Upper lobe of left lung (tissue), 6 donors: Measurements from ENCODE around the gene DRAXIN. TPM values are rescaled to one million over a fixed set of nuclear protein-coding genes. Genes with fewer than 3 reads are reported as not detected.

Experiments
- ATAC-seq, 2 donors: fragments of 200-7000 bp; cut with Tn5 transposase; one replicate each; pipeline ENCODE4 v1.9.1; 2022; ENCODE audit warnings: mild to moderate bottlenecking in 2 of 2, moderate library complexity in 2 of 2; ENCODE audit not compliant: low FRiP score in 2 of 2
- DNase-seq, 2 donors: peaks; one replicate each; pipeline ENCODE4 v3.0.0-alpha.2; 2019 to 2020
- H3K27ac ChIP-seq, 4 donors: fragments of 200-600 bp; sonication (generic); one replicate each; pipeline ENCODE4 v1.5.1; 2016 to 2019
- H3K27me3 ChIP-seq, 4 donors: fragments of 200-600 bp; sonication (generic); one replicate each; pipeline ENCODE4 v1.5.1; 2017 to 2019
- H3K36me3 ChIP-seq, 4 donors: fragments of 200-600 bp; sonication (generic); one replicate each; pipeline ENCODE4 v1.5.1; 2016 to 2019
- H3K4me1 ChIP-seq, 4 donors: fragments of 200-600 bp; sonication (generic); one replicate each; pipeline ENCODE4 v1.5.1; 2018 to 2019
- H3K4me3 ChIP-seq, 4 donors: fragments of 200-600 bp; sonication (generic); one replicate each; pipeline ENCODE4 v1.5.1; 2017 to 2019; ENCODE audit warnings: mild to moderate bottlenecking in 2 of 4, moderate library complexity in 1 of 4
- H3K9me3 ChIP-seq, 4 donors: fragments of 200-600 bp; sonication (generic); one replicate each; pipeline ENCODE4 v1.5.1; 2018 to 2019
- EP300 ChIP-seq, 4 donors: sonication (generic); formaldehyde crosslinking; IDR thresholded peaks; one replicate each; pipeline ENCODE4 v1.5.1; 2017; ENCODE audit warnings: antibody characterized with exemption in 4 of 4, control low read depth in 2 of 4
- POLR2A ChIP-seq, 4 donors: fragments of 450-650 bp; IDR thresholded peaks; one replicate each; pipeline ENCODE4 v1.5.1; 2016 to 2017; ENCODE audit warnings: antibody characterized with exemption in 4 of 4, mild to moderate bottlenecking in 2 of 4
- POLR2AphosphoS5 ChIP-seq, 2 donors: sonication (generic); formaldehyde crosslinking; IDR thresholded peaks; one replicate each; pipeline ENCODE4 v1.5.1; 2017; ENCODE audit warnings: antibody characterized with exemption in 2 of 2
- WGBS, 2 donors: methylation state at CpG; one replicate each; pipeline ENCODE4 v1.1.5; 2017 to 2018; 5-methylcytosine and 5-hydroxymethylcytosine counted together
- total RNA-seq, 6 donors: library from RNA; depleted of rRNA in 4 of 6; stranded (reverse); fragments of >200 nt in 4 of 6; gene quantifications; one replicate each; pipeline versions ENCODE4 v1.1.0 to v1.2.1, GENCODE V29; 2016 to 2021
- TF ChIP-seq, protein P1 (sequence below), 6 experiments: fragments of 450-650 bp in 4 of 6; fragments of 200-600 bp in 2 of 6; sonication (generic) in 2 of 6; IDR thresholded peaks; one replicate each; pipeline ENCODE4 v1.5.1; 2016 to 2019; ENCODE audit warnings: antibody characterized with exemption in 6 of 6
- donor health status: DM: no; HTN: no; CAD: no; lungs with moderate emphysema.
- donor health status: DM: no; HTN: yes; CAD: no; lungs with severe emphysema.

The DRAXIN gene
- total RNA-seq, 6 donors from 2014 or later: 0.11 to 0.17 TPM; not detected in 4

DNA sequence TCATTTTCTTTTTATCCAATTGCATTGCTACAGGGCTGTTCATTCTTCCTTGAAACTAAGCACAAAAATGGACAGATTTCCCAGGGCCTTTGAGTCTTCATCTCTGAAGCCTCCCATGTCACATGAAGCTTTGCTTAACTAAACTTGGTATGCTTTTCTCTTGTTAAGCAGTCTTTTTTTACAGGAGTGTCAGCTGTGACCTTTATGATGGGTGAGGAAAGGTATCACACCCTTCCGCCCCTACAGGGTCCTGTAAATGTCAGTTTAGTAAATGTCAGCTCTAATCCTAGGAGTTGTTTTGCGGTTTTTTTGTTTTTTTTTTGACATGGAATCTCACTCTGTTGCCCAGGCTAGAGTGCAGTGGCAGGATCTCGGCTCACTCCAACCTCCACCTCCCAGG lies 41.8 kb downstream of the DRAXIN start:
- H3K4me3 ChIP-seq: no peak overlapping the region
- H3K36me3 ChIP-seq: no peaks in the 10 kb centered on the region
- no peak for TF ChIP-seq POLR2AphosphoS5 (IDR thresholded peaks at IDR 0.05)
- TF ChIP-seq EP300 (IDR thresholded peaks at IDR 0.05): no peak
- TF ChIP-seq, protein P1, sequence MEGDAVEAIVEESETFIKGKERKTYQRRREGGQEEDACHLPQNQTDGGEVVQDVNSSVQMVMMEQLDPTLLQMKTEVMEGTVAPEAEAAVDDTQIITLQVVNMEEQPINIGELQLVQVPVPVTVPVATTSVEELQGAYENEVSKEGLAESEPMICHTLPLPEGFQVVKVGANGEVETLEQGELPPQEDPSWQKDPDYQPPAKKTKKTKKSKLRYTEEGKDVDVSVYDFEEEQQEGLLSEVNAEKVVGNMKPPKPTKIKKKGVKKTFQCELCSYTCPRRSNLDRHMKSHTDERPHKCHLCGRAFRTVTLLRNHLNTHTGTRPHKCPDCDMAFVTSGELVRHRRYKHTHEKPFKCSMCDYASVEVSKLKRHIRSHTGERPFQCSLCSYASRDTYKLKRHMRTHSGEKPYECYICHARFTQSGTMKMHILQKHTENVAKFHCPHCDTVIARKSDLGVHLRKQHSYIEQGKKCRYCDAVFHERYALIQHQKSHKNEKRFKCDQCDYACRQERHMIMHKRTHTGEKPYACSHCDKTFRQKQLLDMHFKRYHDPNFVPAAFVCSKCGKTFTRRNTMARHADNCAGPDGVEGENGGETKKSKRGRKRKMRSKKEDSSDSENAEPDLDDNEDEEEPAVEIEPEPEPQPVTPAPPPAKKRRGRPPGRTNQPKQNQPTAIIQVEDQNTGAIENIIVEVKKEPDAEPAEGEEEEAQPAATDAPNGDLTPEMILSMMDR (IDR thresholded peaks at IDR 0.05): no peak
- no peak for TF ChIP-seq POLR2A (IDR thresholded peaks at IDR 0.05)
- ATAC-seq (no peak), DNase-seq (no peak)
- H3K27ac ChIP-seq: peak overlapping the region in 2 of 4 donors; percentile 86 to 96
- H3K27me3 ChIP-seq: no peaks in the 10 kb centered on the region
- 89 to 93% methylated on average over 3 of the region's 3 CpGs for WGBS, 2 donors
- peaks cover 64 to 76% (median 66%) of the 10 kb centered on the region in 4 donors for H3K4me1 ChIP-seq
- no peaks in the 10 kb centered on the region for H3K9me3 ChIP-seq

- peak overlapping the region in 3 of 4 donors; percentile 88 to 94 (median 90) for H3K4me3 ChIP-seq
- no peaks in the 10 kb centered on the region for H3K27me3 ChIP-seq
- H3K36me3 ChIP-seq: peaks cover 0 to 5% (median 0%) of the 10 kb centered on the region in 4 donors
- no peak for DNase-seq
- ATAC-seq: no peak
- WGBS, 2 donors: 27 to 28% methylated on average over 3 to 4 of the region's 4 CpGs
- peaks cover 65 to 80% (median 69%) of the 10 kb centered on the region in 4 donors for H3K4me1 ChIP-seq
- H3K9me3 ChIP-seq: no peaks in the 10 kb centered on the region
- TF ChIP-seq POLR2AphosphoS5 (IDR thresholded peaks at IDR 0.05) (no peak), EP300 (IDR thresholded peaks at IDR 0.05) (no peak), POLR2A (IDR thresholded peaks at IDR 0.05) (no peak)
- TF ChIP-seq, protein P1 (IDR thresholded peaks at IDR 0.05): no peak
- H3K27ac ChIP-seq: peak overlapping the region; percentile 94 to 99 (median 97)
Observed at GRCh38 chr1:11735531-11735853, 44.0 kb downstream of the DRAXIN start.

- DNase-seq (peak; percentile 98), ATAC-seq (peak; percentile 91 to 92)
- TF ChIP-seq POLR2AphosphoS5 (IDR thresholded peaks at IDR 0.05): peak; percentile 69 to 80
- peak in 1 of 4 donors; percentile 55 for TF ChIP-seq EP300 (IDR thresholded peaks at IDR 0.05)
- TF ChIP-seq, protein P1 (IDR thresholded peaks at IDR 0.05): peak in 2 of 6 experiments; percentile 5 to 28
- peak in 1 of 4 donors; percentile 77 for TF ChIP-seq POLR2A (IDR thresholded peaks at IDR 0.05)
- H3K27me3 ChIP-seq: no peaks in the 10 kb centered on the region
- WGBS, 2 donors: 0% methylated on average over 13 to 53 of the region's 59 CpGs
- peak within 1 kb of the TSS; percentile 88 to 96 (median 92) for H3K4me3 ChIP-seq
- peaks cover 0 to 5% (median 0%) of the 10 kb centered on the region in 4 donors for H3K36me3 ChIP-seq
- no peaks in the 10 kb centered on the region for H3K9me3 ChIP-seq
- H3K27ac ChIP-seq: peak within 1 kb of the TSS; percentile 94 to 99 (median 97)
- peaks cover 63 to 80% (median 69%) of the 10 kb centered on the region in 4 donors for H3K4me1 ChIP-seq
Observed at GRCh38 chr1:11735854-11736745, 44.6 kb downstream of the DRAXIN start, which contains the start of gene AGTRAP. AGTRAP (plus strand) TSS chr1:11736136; CDS start chr1:11736209, 73 bp downstream.

- H3K27me3 ChIP-seq: no peaks in the 10 kb centered on the region
- H3K27ac ChIP-seq: peak overlapping the region; percentile 94 to 99 (median 97)
- peaks cover 0 to 5% (median 0%) of the 10 kb centered on the region in 4 donors for H3K36me3 ChIP-seq
- H3K4me3 ChIP-seq: peak overlapping the region; percentile 88 to 96 (median 92)
- peaks cover 65 to 80% (median 69%) of the 10 kb centered on the region in 4 donors for H3K4me1 ChIP-seq
- 12 to 13% methylated on average over 14 to 15 of the region's 15 CpGs for WGBS, 2 donors
- peak; percentile 61 to 75 for ATAC-seq
- TF ChIP-seq, protein P1 (IDR thresholded peaks at IDR 0.05): no peak
- TF ChIP-seq POLR2AphosphoS5 (IDR thresholded peaks at IDR 0.05) (peak; percentile 8 to 82), POLR2A (IDR thresholded peaks at IDR 0.05) (peak in 1 of 4 donors; percentile 40), EP300 (IDR thresholded peaks at IDR 0.05) (peak in 1 of 4 donors; percentile 40)
- DNase-seq: peak; percentile 51 to 88
- no peaks in the 10 kb centered on the region for H3K9me3 ChIP-seq
Observed at GRCh38 chr1:11736746-11737639, 45.5 kb downstream of the DRAXIN start.
